Gastrocnemius medialis (tissue), 4 donors: ENCODE data around the gene PCDHA6. TPM values are rescaled to one million over a fixed set of nuclear protein-coding genes. Genes with fewer than 3 reads are reported as not detected.
A peak's percentile ranks its signal among the peaks of the same experiment; 100 is the strongest.

ENCODE experiments used
- ATAC-seq, 2 donors: fragments of 150-250 bp; one replicate each; pipeline ENCODE4 v1.9.1; 2016
- DNase-seq, 2 donors: peaks; one replicate each; pipeline ENCODE4 v3.0.0-alpha.2; 2019
- H3K27ac ChIP-seq, 4 donors: fragments of 200-600 bp; sonication (generic); 1 replicate in 1 of 4; 2 replicates in 3 of 4; pipeline ENCODE4 v1.5.1; 2016 to 2018; ENCODE audit warnings: mild to moderate bottlenecking in 2 of 4, moderate library complexity in 1 of 4
- H3K27me3 ChIP-seq, 3 donors: fragments of 200-600 bp; sonication (generic) in 2 of 3; 1 replicate in 1 of 3; 2 replicates in 2 of 3; pipeline versions ENCODE4 v1.5.1 to v1.6.0; 2016 to 2019; ENCODE audit warnings: mild to moderate bottlenecking in 1 of 3, moderate library complexity in 1 of 3
- H3K36me3 ChIP-seq, 2 donors: fragments of 200-600 bp; sonication (generic) in 1 of 2; one replicate each; pipeline ENCODE4 v1.5.1; 2017 to 2018
- H3K4me1 ChIP-seq, 2 donors: fragments of 200-600 bp; sonication (generic) in 1 of 2; one replicate each; pipeline ENCODE4 v1.5.1; 2016 to 2017; ENCODE audit warnings: mild to moderate bottlenecking in 2 of 2
- H3K4me3 ChIP-seq, 4 donors: fragments of 200-600 bp; sonication (generic) in 3 of 4; 1 replicate in 1 of 4; 2 replicates in 3 of 4; pipeline ENCODE4 v1.5.1; 2016 to 2019; ENCODE audit warnings: mild to moderate bottlenecking in 2 of 4
- H3K9me3 ChIP-seq, 3 donors: fragments of 200-600 bp; sonication (generic) in 2 of 3; 1 replicate in 1 of 3; 2 replicates in 2 of 3; pipeline ENCODE4 v1.5.1; 2016 to 2019
- CTCF ChIP-seq, 5 experiments: fragments of 450-650 bp in 3 of 5; fragments of 200-600 bp in 2 of 5; sonication (generic) in 2 of 5; IDR thresholded peaks in 4 of 5; conservative IDR thresholded peaks in 1 of 5; 1 replicate in 4 of 5; 2 replicates in 1 of 5; pipeline ENCODE4 v1.5.1; 2016 to 2019; ENCODE audit warnings: antibody characterized with exemption in 5 of 5, mild to moderate bottlenecking in 3 of 5, moderate library complexity in 3 of 5
- POLR2A ChIP-seq, 2 donors: fragments of 450-650 bp; IDR thresholded peaks; one replicate each; pipeline ENCODE4 v1.6.1; 2017; ENCODE audit warnings: antibody characterized with exemption in 2 of 2, mild to moderate bottlenecking in 2 of 2, moderate library complexity in 2 of 2
- in situ Hi-C, 4 donors: fragments of 200-750 bp; cut with MboI; loops; one replicate each; pipeline versions ENCODE4 v1.15.0 to v1.8.0; 2017; ENCODE audit warnings: low sequenced_read_pairs in 4 of 4
- intact Hi-C: fragments of 100-400 bp; cut with DNase I; formaldehyde crosslinking; loops from one replicate; pipeline ENCODE4 v1.15.1; 2023; ENCODE audit warnings: low total_unique reads
- total RNA-seq, 4 donors: library from RNA; depleted of rRNA; stranded (reverse); fragments of >200 nt; gene quantifications; one replicate each; pipeline versions ENCODE4 v1.1.0 to v1.2.3, GENCODE V29; 2016

Gene PCDHA6
- total RNA-seq, 4 donors from 2014 or later = 0.10 to 0.19 TPM; not detected in 2

GRCh38 chr5:140855772-140856674 lies 28.3 kb downstream of the PCDHA6 start, which contains the start of gene PCDHA10:
Gene PCDHA10, plus strand, starts transcription at chr5:140855897. Its CDS starts 152 bp downstream, at chr5:140856049.
- no peak for ATAC-seq
- no peak within 1 kb of the TSS for H3K27ac ChIP-seq
- no peak within 1 kb of the TSS for H3K4me3 ChIP-seq
- intact Hi-C loops (no loop called here), in situ Hi-C loops (no loop called here)
- H3K36me3 ChIP-seq = no peaks in the 10 kb centered on the region
- H3K4me1 ChIP-seq = no peaks in the 10 kb centered on the region
- TF ChIP-seq CTCF (IDR thresholded peaks at IDR 0.05 in 4 of 5, conservative IDR thresholded peaks at IDR 0.05 in 1 of 5) = peak in 1 of 5 experiments; percentile 25
- TF ChIP-seq POLR2A (IDR thresholded peaks at IDR 0.05) = no peak
- H3K27me3 ChIP-seq = peaks cover 0 to 8% (median 0%) of the 10 kb centered on the region in 3 donors
- H3K9me3 ChIP-seq = no peaks in the 10 kb centered on the region
- DNase-seq = no peak

GRCh38 chr5:140857177-140857986 lies 29.6 kb downstream of the PCDHA6 start:
- peaks cover 0 to 8% (median 0%) of the 10 kb centered on the region in 3 donors for H3K27me3 ChIP-seq
- no peak for DNase-seq
- H3K36me3 ChIP-seq = no peaks in the 10 kb centered on the region
- TF ChIP-seq POLR2A (IDR thresholded peaks at IDR 0.05) (no peak), CTCF (IDR thresholded peaks at IDR 0.05 in 4 of 5, conservative IDR thresholded peaks at IDR 0.05 in 1 of 5) (no peak)
- in situ Hi-C loops = no loop called here
- H3K4me1 ChIP-seq = no peaks in the 10 kb centered on the region
- no peaks in the 10 kb centered on the region for H3K9me3 ChIP-seq
- no peak for ATAC-seq
- intact Hi-C loops = no loop called here
- H3K27ac ChIP-seq = no peak overlapping the region
- H3K4me3 ChIP-seq = no peak overlapping the region

- DNase-seq (no peak), ATAC-seq (no peak)
- Histone ChIP-seq H3K4me3 (no peak overlapping the region), H3K9me3 (no peaks in the 10 kb centered on the region), H3K36me3 (no peaks in the 10 kb centered on the region), H3K27ac (no peak overlapping the region), H3K27me3 (peaks cover 0 to 8% (median 0%) of the 10 kb centered on the region in 3 donors), H3K4me1 (no peaks in the 10 kb centered on the region)
- in situ Hi-C loops (no loop called here), intact Hi-C loops (no loop called here)
- TF ChIP-seq CTCF (IDR thresholded peaks at IDR 0.05 in 4 of 5, conservative IDR thresholded peaks at IDR 0.05 in 1 of 5) (no peak), POLR2A (IDR thresholded peaks at IDR 0.05) (no peak)
Observed at GRCh38 chr5:140857987-140858240, 30.2 kb downstream of the PCDHA6 start.

GRCh38 chr5:140862441-140863295 lies 34.9 kb downstream of the PCDHA6 start:
- Histone ChIP-seq H3K27me3 (peaks cover 0 to 3% (median 0%) of the 10 kb centered on the region in 3 donors), H3K27ac (no peak overlapping the region), H3K9me3 (no peaks in the 10 kb centered on the region), H3K4me3 (no peak overlapping the region), H3K4me1 (no peaks in the 10 kb centered on the region), H3K36me3 (no peaks in the 10 kb centered on the region)
- intact Hi-C loops = no loop called here
- in situ Hi-C loops = no loop called here
- DNase-seq (no peak), ATAC-seq (no peak)
- TF ChIP-seq POLR2A (IDR thresholded peaks at IDR 0.05) (no peak), CTCF (IDR thresholded peaks at IDR 0.05 in 4 of 5, conservative IDR thresholded peaks at IDR 0.05 in 1 of 5) (no peak)
